ENCODE data around the gene ANTXRL.
A peak's percentile ranks its signal among the peaks of the same experiment; 100 is the strongest.
"Not testable (repeated sequence)": the region's sequence is repeated elsewhere in the genome, so short reads cannot be mapped to it uniquely, and the experiment has no call there.

Gene ANTXRL

GRCh38 chr10:46367666-46368240 is 81.0 kb downstream of the ANTXRL start:
- ATAC-seq, H3K27ac Mint-ChIP-seq, H3K4me1 Mint-ChIP-seq, H3K4me3 Mint-ChIP-seq, H3K9me3 Mint-ChIP-seq, H3K27me3 Mint-ChIP-seq, DNase-seq: not testable (repeated sequence)

DNA sequence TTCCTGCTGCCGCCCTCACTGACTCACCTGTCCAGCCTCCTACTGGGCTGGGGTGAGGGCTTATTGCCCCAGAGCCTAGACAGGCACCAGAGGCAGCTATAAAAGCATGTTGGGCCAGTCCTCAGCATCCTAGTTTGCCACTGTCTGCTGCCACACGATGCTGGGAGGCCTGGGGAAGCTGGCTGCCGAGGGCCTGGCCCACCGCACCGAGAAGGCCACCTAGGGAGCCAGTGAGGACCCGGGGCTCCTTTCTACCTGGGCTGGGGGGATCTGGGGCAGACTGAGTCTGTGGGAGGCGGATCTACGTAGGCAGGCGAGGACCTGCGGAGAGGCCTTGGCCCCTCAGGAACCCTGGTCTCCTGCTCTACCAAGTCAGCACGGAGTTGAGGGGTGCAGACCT is 82.2 kb downstream of the ANTXRL start:
- H3K27me3 Mint-ChIP-seq, H3K4me3 Mint-ChIP-seq, H3K4me1 Mint-ChIP-seq, DNase-seq, H3K27ac Mint-ChIP-seq, ATAC-seq, H3K9me3 Mint-ChIP-seq: not testable (repeated sequence)

- H3K9me3 Mint-ChIP-seq, ATAC-seq, H3K4me3 Mint-ChIP-seq, H3K27me3 Mint-ChIP-seq, H3K4me1 Mint-ChIP-seq, H3K27ac Mint-ChIP-seq, DNase-seq: not testable (repeated sequence)
Observed at GRCh38 chr10:46374410-46374809, 87.6 kb downstream of the ANTXRL start.

DNA sequence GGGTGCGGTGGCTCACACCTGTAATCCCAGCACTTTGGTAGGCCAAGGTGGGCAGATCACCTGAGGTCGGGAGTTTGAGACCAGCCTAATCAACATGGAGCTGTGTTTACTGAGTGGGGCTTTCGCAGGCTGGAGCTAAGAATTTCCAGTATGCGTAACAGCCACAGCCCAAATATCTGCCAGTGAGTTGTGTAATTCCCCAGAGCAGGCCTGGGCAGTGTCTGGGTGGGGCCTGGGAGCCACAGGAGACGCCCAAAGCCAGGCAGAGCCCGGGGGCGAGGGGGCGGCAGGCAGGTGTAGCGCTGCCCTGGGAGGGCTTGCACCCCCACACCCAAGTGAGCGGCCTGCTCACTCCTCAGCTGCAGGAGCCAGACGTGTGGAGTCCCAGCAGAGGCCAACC is 88.6 kb downstream of the ANTXRL start, which contains the start of gene ANXA8L1:
Gene ANXA8L1 (plus strand): TSS at position 371 of the 400 bp plus-strand sequence. CDS start 76 bp downstream, outside the sequence.
- not testable (repeated sequence) for H3K27ac Mint-ChIP-seq, H3K27me3 Mint-ChIP-seq, H3K4me3 Mint-ChIP-seq, H3K4me1 Mint-ChIP-seq, H3K9me3 Mint-ChIP-seq, ATAC-seq, DNase-seq

DNA sequence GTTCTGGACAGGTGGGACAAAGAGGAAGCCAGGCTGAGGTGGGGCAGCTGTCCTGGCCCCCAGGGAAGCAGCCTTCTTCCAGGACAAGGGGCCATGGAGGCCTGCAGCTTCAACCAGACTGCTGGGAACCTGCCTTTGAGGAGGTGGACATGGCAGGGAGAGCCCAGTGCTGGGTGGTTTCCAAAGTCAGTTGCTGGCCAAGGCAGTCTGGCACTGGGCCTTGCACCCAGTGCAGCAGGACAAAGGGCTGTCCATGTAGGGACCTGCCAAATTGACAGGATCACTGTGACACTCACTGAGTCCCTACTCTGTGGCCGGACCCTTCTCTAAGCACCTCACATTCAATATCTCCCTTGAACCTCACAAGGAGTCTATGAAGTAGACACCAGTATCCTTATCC is 90.2 kb downstream of the ANTXRL start:
- not testable (repeated sequence) for H3K27ac Mint-ChIP-seq, DNase-seq, ATAC-seq, H3K4me1 Mint-ChIP-seq, H3K27me3 Mint-ChIP-seq, H3K4me3 Mint-ChIP-seq, H3K9me3 Mint-ChIP-seq

DNA sequence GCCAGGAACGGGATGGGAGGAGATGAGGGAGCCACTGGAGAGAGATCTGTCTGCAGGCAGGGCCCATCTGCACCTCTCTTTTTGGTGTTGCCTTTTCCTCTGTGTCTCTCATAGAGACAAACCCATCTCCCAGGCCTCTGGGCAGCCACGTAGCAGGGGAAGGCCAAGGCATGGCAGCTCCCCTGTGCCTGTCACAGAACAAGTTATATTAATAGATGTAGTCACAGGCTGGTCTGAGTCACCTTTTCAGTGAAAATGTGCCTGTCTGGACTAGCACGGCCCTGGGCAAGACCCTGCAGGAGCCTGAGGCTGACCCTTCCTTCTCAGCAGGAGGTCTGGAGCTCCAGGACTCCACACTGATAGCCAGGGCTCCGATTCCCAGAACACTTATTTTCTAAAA is 90.9 kb downstream of the ANTXRL start:
- not testable (repeated sequence) for ATAC-seq, H3K4me1 Mint-ChIP-seq, H3K27me3 Mint-ChIP-seq, DNase-seq, H3K27ac Mint-ChIP-seq, H3K9me3 Mint-ChIP-seq, H3K4me3 Mint-ChIP-seq

- not testable (repeated sequence) for H3K9me3 Mint-ChIP-seq, H3K4me1 Mint-ChIP-seq, H3K4me3 Mint-ChIP-seq, H3K27me3 Mint-ChIP-seq, ATAC-seq, H3K27ac Mint-ChIP-seq, DNase-seq
Observed at GRCh38 chr10:46378108-46378507, 91.3 kb downstream of the ANTXRL start.

DNA sequence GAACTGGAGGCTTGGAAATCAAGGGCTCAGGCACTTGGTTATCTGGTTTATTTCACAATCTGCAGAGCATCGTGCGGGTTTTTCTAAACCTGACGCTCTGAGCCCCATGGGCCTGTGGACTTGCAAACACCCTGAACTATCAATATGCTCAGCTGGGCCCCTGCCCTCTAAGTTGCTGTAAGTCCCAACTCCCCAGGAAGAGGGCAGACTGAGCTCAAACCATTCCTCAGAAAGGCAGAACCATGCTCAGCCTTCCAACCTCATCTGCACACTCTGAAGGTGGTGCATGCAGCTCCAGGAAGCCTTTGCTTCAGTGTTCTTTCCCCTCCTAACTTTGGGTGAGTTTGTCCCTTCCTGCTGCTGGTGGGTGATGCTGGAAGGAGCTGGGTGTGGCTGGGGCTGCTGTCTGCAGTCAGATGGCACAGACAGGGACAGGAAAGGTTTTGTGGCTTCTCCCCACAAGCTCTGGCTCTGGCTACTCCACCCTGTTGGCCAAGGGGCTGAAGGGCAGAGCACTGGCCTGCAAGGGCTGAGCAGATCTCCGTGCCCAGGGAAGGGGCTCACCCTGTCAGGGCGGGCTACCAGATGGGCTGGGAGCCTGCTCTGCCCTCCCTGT is 92.5 kb downstream of the ANTXRL start:
- not testable (repeated sequence) for DNase-seq, H3K27ac Mint-ChIP-seq, H3K27me3 Mint-ChIP-seq, H3K4me1 Mint-ChIP-seq, H3K9me3 Mint-ChIP-seq, H3K4me3 Mint-ChIP-seq
- ATAC-seq, result peak; percentile 11
